Vagina (tissue), 2 donors: ENCODE measurements around the gene KIF18A. TPM values are rescaled to one million over a fixed set of nuclear protein-coding genes. Genes with fewer than 3 reads are reported as not detected.

Experiments used
- DNase-seq, 2 donors: peaks; one replicate each; pipeline ENCODE4 v3.0.0-alpha.2; 2017; ENCODE audit errors: extremely low spot score in 2 of 2
- H3K27ac ChIP-seq: fragments of 200-600 bp; sonication (generic); one replicate; pipeline ENCODE4 v1.5.1; 2019
- H3K27me3 ChIP-seq: fragments of 200-600 bp; sonication (generic); one replicate; pipeline ENCODE4 v1.5.1; 2019
- H3K36me3 ChIP-seq, 2 donors: fragments of 200-600 bp; sonication (generic); one replicate each; pipeline ENCODE4 v1.5.1; 2017 to 2019
- H3K4me1 ChIP-seq: fragments of 200-600 bp; sonication (generic); one replicate; pipeline ENCODE4 v1.5.1; 2019
- H3K4me3 ChIP-seq, 2 donors: fragments of 200-600 bp; sonication (generic); 1 replicate in 1 of 2; 2 replicates in 1 of 2; pipeline ENCODE4 v1.5.1; 2016 to 2019
- H3K9me3 ChIP-seq: fragments of 200-600 bp; sonication (generic); one replicate; pipeline ENCODE4 v1.5.1; 2019
- POLR2A ChIP-seq, 2 donors: fragments of 450-650 bp; IDR thresholded peaks; one replicate each; pipeline ENCODE4 v1.6.1; 2017; ENCODE audit warnings: antibody characterized with exemption in 2 of 2, mild to moderate bottlenecking in 2 of 2, moderate library complexity in 2 of 2
- POLR2AphosphoS5 ChIP-seq, 2 donors: sonication (generic); formaldehyde crosslinking; IDR thresholded peaks; one replicate each; pipeline ENCODE4 v1.9.0; 2017; ENCODE audit warnings: antibody characterized with exemption in 2 of 2, mild to moderate bottlenecking in 2 of 2, low read depth in 1 of 2; ENCODE audit not compliant: insufficient read depth in 1 of 2
- intact Hi-C: fragments of 100-400 bp; cut with DNase I; formaldehyde crosslinking; loops from one replicate; pipeline ENCODE4 v1.15.1; 2023
- total RNA-seq: library from RNA; depleted of rRNA; stranded (reverse); fragments of >200 nt; gene quantifications from one replicate; pipeline ENCODE4 v1.2.3, GENCODE V29; 2016
- TF ChIP-seq, protein P1 (sequence below), 3 experiments: fragments of 450-650 bp in 2 of 3; fragments of 200-600 bp in 1 of 3; sonication (generic) in 1 of 3; IDR thresholded peaks; one replicate each; pipeline ENCODE4 v1.5.1; 2017 to 2019; ENCODE audit warnings: antibody characterized with exemption in 3 of 3, mild to moderate bottlenecking in 2 of 3, moderate library complexity in 2 of 3

Gene KIF18A
- 2.5 TPM for total RNA-seq

DNA sequence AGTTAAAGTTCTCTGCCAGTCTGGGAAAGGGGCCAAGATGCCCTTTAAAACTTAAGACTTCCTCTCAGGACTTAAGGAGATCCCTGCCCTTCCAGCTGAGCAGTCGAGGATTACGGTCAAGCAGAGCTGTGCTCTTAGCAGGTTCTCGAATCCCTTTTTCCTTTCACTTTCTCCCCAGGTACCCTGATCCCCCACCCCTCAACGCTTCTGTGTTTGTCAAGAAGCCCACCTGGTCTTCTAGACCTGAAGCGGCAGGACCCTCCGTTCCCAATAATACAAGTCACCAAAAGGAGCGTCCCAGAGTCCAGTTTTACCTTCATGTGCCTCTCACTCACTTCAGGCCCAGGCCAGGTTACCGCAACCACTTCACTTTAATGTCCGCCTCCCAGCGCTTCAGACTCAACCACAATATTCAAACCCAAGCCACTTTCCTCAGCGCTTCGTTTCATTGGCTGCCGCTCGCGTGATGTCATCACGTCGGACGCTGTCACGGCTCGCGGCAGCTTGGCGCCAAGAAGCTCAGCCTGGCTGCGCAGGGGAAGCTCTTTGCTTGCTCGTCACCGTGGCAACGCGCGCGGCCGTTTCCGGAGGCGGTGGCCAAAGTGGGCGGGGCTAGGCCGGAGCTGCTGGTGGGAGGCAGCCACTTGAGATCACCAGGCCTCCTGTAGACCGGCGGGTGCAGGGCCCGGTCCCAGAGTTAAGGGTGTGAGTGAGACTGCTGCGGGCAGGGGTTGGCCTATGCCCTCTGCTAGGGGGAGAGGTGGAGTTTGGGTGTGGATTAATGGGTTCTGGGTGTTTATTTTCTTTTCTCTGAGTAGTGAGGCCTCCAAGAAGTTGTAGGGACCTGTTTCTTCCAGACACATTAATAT is at the start of gene KIF18A, which contains the start of gene METTL15:
Gene KIF18A (minus strand): TSS at position 407 of the 869 bp plus-strand sequence. CDS start 10,209 bp downstream, outside the sequence.
Gene METTL15 (plus strand): TSS at position 639 of the 869 bp plus-strand sequence. CDS start 4,947 bp downstream, outside the sequence.
- Histone ChIP-seq H3K4me1 (peaks cover 34% of the 10 kb centered on the region), H3K27me3 (no peaks in the 10 kb centered on the region), H3K36me3 (no peaks in the 10 kb centered on the region), H3K4me3 (peak within 1 kb of the TSS; percentile 49 to 52), H3K9me3 (no peaks in the 10 kb centered on the region), H3K27ac (peak within 1 kb of the TSS; percentile 76)
- intact Hi-C loops, result loop anchor here (10.0 kb wide), 1 partner anchor 593 kb away; no protein-coding TSS in a partner anchor
- peak in 1 of 2 donors; percentile 43 for TF ChIP-seq POLR2A (IDR thresholded peaks at IDR 0.05)
- TF ChIP-seq POLR2AphosphoS5 (IDR thresholded peaks at IDR 0.05; ENCODE audit: insufficient read depth in 1 of 2, low read depth in 1 of 2), result peak; percentile 88
- TF ChIP-seq, protein P1, sequence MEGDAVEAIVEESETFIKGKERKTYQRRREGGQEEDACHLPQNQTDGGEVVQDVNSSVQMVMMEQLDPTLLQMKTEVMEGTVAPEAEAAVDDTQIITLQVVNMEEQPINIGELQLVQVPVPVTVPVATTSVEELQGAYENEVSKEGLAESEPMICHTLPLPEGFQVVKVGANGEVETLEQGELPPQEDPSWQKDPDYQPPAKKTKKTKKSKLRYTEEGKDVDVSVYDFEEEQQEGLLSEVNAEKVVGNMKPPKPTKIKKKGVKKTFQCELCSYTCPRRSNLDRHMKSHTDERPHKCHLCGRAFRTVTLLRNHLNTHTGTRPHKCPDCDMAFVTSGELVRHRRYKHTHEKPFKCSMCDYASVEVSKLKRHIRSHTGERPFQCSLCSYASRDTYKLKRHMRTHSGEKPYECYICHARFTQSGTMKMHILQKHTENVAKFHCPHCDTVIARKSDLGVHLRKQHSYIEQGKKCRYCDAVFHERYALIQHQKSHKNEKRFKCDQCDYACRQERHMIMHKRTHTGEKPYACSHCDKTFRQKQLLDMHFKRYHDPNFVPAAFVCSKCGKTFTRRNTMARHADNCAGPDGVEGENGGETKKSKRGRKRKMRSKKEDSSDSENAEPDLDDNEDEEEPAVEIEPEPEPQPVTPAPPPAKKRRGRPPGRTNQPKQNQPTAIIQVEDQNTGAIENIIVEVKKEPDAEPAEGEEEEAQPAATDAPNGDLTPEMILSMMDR (IDR thresholded peaks at IDR 0.05), result no peak
- DNase-seq, result peak; percentile 99 to 100

DNA sequence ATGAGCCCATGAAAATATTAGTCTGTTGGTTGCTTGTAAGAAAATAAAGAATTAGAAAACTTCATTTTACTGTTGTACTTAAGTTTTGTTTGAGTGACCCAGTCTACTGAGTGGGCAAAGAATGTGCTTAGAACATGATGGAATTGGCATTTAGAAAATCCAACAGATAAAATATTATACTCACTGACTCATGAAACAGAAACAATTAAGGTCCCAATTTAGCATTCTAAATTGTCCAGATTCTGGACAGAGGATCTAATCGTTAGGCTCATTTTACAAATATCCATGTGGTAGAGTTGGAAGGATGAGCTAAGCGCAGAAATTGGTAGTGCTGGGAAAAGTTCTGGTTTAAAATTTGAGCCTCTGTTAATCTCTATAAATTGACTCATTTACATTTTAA is 45.6 kb upstream of the KIF18A start:
- H3K27ac ChIP-seq, result no peak overlapping the region
- peaks cover 0 to 19% of the 10 kb centered on the region in 2 donors for H3K36me3 ChIP-seq
- no peak overlapping the region for H3K4me3 ChIP-seq
- DNase-seq, result no peak
- H3K9me3 ChIP-seq, result no peaks in the 10 kb centered on the region
- no peaks in the 10 kb centered on the region for H3K27me3 ChIP-seq
- no peaks in the 10 kb centered on the region for H3K4me1 ChIP-seq
- TF ChIP-seq, protein P1 (IDR thresholded peaks at IDR 0.05), result no peak
- TF ChIP-seq POLR2AphosphoS5 (IDR thresholded peaks at IDR 0.05; ENCODE audit: insufficient read depth in 1 of 2, low read depth in 1 of 2), result no peak
- TF ChIP-seq POLR2A (IDR thresholded peaks at IDR 0.05), result no peak
- intact Hi-C loops, result no loop called here

DNA sequence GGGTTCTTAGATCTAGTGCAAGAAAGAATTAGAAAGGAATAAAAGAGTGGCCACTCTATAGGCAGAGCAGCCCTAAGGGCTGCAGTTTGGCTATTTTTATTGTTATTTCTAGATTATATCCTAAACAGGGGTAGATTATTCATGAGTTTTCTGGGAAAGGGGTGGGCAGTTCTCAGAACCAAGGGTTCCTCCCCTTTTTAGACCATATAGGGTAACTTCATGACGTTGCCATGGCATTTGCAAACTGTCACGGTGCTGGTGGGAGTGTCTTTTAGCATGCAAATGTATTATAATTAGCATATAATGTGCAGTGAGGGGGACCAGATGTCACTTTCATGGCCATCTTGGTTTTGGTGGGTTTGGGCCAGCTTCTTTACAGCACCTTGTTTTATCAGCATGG is 44.8 kb upstream of the KIF18A start:
- Histone ChIP-seq H3K36me3 (peaks cover 0 to 10% of the 10 kb centered on the region in 2 donors), H3K27me3 (no peaks in the 10 kb centered on the region), H3K27ac (no peak overlapping the region), H3K4me3 (no peak overlapping the region), H3K9me3 (no peaks in the 10 kb centered on the region), H3K4me1 (no peaks in the 10 kb centered on the region)
- intact Hi-C loops, result no loop called here
- TF ChIP-seq POLR2A (IDR thresholded peaks at IDR 0.05), result no peak
- no peak for TF ChIP-seq POLR2AphosphoS5 (IDR thresholded peaks at IDR 0.05; ENCODE audit: insufficient read depth in 1 of 2, low read depth in 1 of 2)
- TF ChIP-seq, protein P1 (IDR thresholded peaks at IDR 0.05), result no peak
- DNase-seq, result no peak

DNA sequence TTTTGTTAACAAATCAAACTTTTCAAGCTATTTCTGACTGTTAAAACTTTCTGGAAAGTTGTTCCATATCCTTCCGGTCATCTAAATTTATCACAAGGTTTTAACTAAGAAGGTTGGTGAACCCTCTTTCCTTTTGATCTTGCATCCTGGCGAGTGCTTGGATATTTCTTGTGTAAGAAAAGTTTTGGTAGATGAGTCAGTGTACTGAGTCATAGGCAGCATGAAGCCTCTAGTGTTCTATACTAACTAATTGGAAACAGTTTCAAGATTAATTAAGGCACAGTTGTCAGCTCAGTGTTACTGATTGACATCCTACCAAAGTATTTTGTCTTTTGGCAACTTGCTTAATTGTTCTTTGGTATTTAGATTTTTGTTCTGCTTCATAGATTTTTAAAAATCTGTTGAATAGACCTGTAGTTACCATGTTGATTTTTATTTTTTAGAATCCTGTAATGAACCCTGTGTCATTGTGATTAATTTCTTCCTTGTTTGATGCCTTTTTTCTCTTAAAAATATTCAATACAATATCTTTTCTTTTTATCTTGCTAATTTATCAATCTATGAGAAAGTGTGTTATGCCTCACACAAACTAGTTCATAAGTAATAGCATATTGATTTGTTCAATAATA is 38.3 kb upstream of the KIF18A start:
- H3K4me1 ChIP-seq, result peaks cover 7% of the 10 kb centered on the region

More for the DNA sequence above, 38.3 kb upstream of the KIF18A start:
- TF ChIP-seq, protein P1 (IDR thresholded peaks at IDR 0.05), result no peak
- peak in 1 of 2 donors; percentile 15 for TF ChIP-seq POLR2AphosphoS5 (IDR thresholded peaks at IDR 0.05; ENCODE audit: insufficient read depth in 1 of 2, low read depth in 1 of 2)
- intact Hi-C loops, result no loop called here
- H3K4me3 ChIP-seq, result no peak overlapping the region
- H3K9me3 ChIP-seq, result peaks cover under 1% of the 10 kb centered on the region
- H3K27ac ChIP-seq, result no peak overlapping the region
- H3K27me3 ChIP-seq, result no peaks in the 10 kb centered on the region
- no peaks in the 10 kb centered on the region for H3K36me3 ChIP-seq
- DNase-seq, result no peak
